Measurements from ENCODE around the gene FAM181A.
A peak's percentile ranks its signal among the peaks of the same experiment; 100 is the strongest.

- TF ChIP-seq CTCF (conservative IDR thresholded peaks at IDR 0.05; ENCODE audit: low read depth, low read length) (peak; percentile 72), ELK1 (IDR thresholded peaks at IDR 0.05; ENCODE audit: borderline replicate concordance, low read depth, low read length) (no peak), POLR2A (IDR thresholded peaks at IDR 0.05; ENCODE audit: low read depth, low read length) (no peak)
Measured at GRCh38 chr14:93892923-93893558, 34.1 kb upstream of the FAM181A start.
